Measurements from ENCODE around the gene P2RY8.

Gene P2RY8

GRCh38 chrX:1444561-1445500 lies 92.2 kb downstream of the P2RY8 start:
- H3K27ac ChIP-seq (ENCODE audit: extremely low read depth, low read depth, low read length) = no peak overlapping the region
- peaks cover 4 to 18% of the 10 kb centered on the region in 2 experiments; a peak in 2 of 3 replicates for H3K36me3 ChIP-seq (ENCODE audit: control insufficient read depth in 2 of 2, insufficient read depth in 1 of 2, low read length in 2 of 2)
- no peaks in the 10 kb centered on the region for H3K9me3 ChIP-seq (ENCODE audit: control insufficient read depth, insufficient read depth, low read depth, low read length)
- no peaks in the 10 kb centered on the region for H3K4me1 ChIP-seq (ENCODE audit: control insufficient read depth, insufficient read depth, low read length)
- ChIA-PET POLR2A (no interaction called here), CTCF (no interaction called here)
- H3K4me3 ChIP-seq (ENCODE audit: low read depth, low read length) = no peak overlapping the region
- TF ChIP-seq ZBTB6 (tag by site-specific recombination; IDR thresholded peaks at IDR 0.05) (no peak), ZNF629 (tag by site-specific recombination; IDR thresholded peaks at IDR 0.05) (no peak), ZNF514 (tag by site-specific recombination; IDR thresholded peaks at IDR 0.05) (no peak), TRIM28 (IDR thresholded peaks at IDR 0.05; ENCODE audit: borderline replicate concordance, low read length) (no peak), OVOL3 (tag by site-specific recombination; IDR thresholded peaks at IDR 0.05) (no peak), ZNF354C (tag by site-specific recombination; IDR thresholded peaks at IDR 0.05; ENCODE audit: borderline replicate concordance, low read depth) (no peak), ZNF202 (tag by site-specific recombination; IDR thresholded peaks at IDR 0.05; ENCODE audit: borderline replicate concordance) (no peak), ZNF777 (tag by site-specific recombination; IDR thresholded peaks at IDR 0.05; ENCODE audit: borderline replicate concordance) (no peak), ZFHX2 (tag by site-specific recombination; conservative IDR thresholded peaks at IDR 0.05) (no peak), ZNF311 (tag by site-specific recombination; IDR thresholded peaks at IDR 0.05; ENCODE audit: borderline replicate concordance) (no peak), ZNF423 (tag by site-specific recombination; IDR thresholded peaks at IDR 0.05) (no peak), ZNF302 (tag by site-specific recombination; IDR thresholded peaks at IDR 0.05; ENCODE audit: low read depth) (no peak), ZNF174 (tag by site-specific recombination; IDR thresholded peaks at IDR 0.05) (no peak), ZNF837 (tag by site-specific recombination; IDR thresholded peaks at IDR 0.05) (no peak), ZBTB20 (tag by site-specific recombination; IDR thresholded peaks at IDR 0.05) (no peak), ZNF239 (tag by site-specific recombination; IDR thresholded peaks at IDR 0.05) (no peak), SP2 (tag by site-specific recombination; IDR thresholded peaks at IDR 0.05) (no peak), GLIS1 (tag by site-specific recombination; IDR thresholded peaks at IDR 0.05) (no peak)

- ChIA-PET CTCF (no interaction called here), POLR2A (no interaction called here)
- H3K36me3 ChIP-seq (ENCODE audit: control insufficient read depth in 2 of 2, insufficient read depth in 1 of 2, low read length in 2 of 2) = peaks cover 4 to 23% of the 10 kb centered on the region in 2 experiments; a peak in 2 of 3 replicates
- H3K27ac ChIP-seq (ENCODE audit: extremely low read depth, low read depth, low read length) = no peak overlapping the region
- no peak overlapping the region for H3K4me3 ChIP-seq (ENCODE audit: low read depth, low read length)
- H3K9me3 ChIP-seq (ENCODE audit: control insufficient read depth, insufficient read depth, low read depth, low read length) = no peaks in the 10 kb centered on the region
- H3K4me1 ChIP-seq (ENCODE audit: control insufficient read depth, insufficient read depth, low read length) = no peaks in the 10 kb centered on the region
- TF ChIP-seq REST (tag by site-specific recombination; IDR thresholded peaks at IDR 0.05) (no peak), ZNF391 (tag by site-specific recombination; IDR thresholded peaks at IDR 0.05; ENCODE audit: borderline replicate concordance, low read depth) (no peak), SP3 (tag by site-specific recombination; IDR thresholded peaks at IDR 0.05) (no peak), ZNF362 (tag by site-specific recombination; IDR thresholded peaks at IDR 0.05) (no peak), ZSCAN4 (tag by site-specific recombination; IDR thresholded peaks at IDR 0.05) (no peak), TCF7L2 (IDR thresholded peaks at IDR 0.05; ENCODE audit: borderline replicate concordance, low read depth, low read length) (no peak), ZNF280C (tag by site-specific recombination; IDR thresholded peaks at IDR 0.05) (no peak), ZNF114 (tag by site-specific recombination; IDR thresholded peaks at IDR 0.05) (no peak)
Measured at GRCh38 chrX:1443496-1444075, 93.4 kb downstream of the P2RY8 start.

Data from HEK293 (cell line).